HEK293T (cell line): ENCODE results near the gene PPIP5K1.

ENCODE experiments used
- CTCF ChIA-PET: fragments of 350-600 bp; formaldehyde crosslinking; extraction: SDS; loops from one replicate; lab custom pipeline; 2021; ENCODE audit warnings: antibody characterized with exemption, inconsistent platforms; lab: Yijun Ruan, JAX
- POLR2A ChIA-PET: fragments of 350-600 bp; formaldehyde crosslinking; extraction: SDS; loops from one replicate; lab custom pipeline; 2020; ENCODE audit warnings: antibody characterized with exemption, inconsistent platforms; lab: Yijun Ruan, JAX
- DNase-seq: peaks from one replicate; pipeline ENCODE4 v3.0.0; 2012; ENCODE audit warnings: mixed read lengths; ENCODE audit errors: extremely low spot score
- ARNT ChIP-seq: fragments of 450-650 bp; IDR thresholded peaks from 2 replicates; pipeline ENCODE4 v1.6.1; 2017; ENCODE audit warnings: mild to moderate bottlenecking
- BHLHE40 ChIP-seq: fragments of 450-650 bp; IDR thresholded peaks from 2 replicates; pipeline ENCODE4 v1.6.1; 2016; ENCODE audit warnings: mild to moderate bottlenecking, moderate library complexity, borderline replicate concordance
- CTBP1 ChIP-seq: fragments of 450-650 bp; IDR thresholded peaks from 2 replicates; pipeline ENCODE4 v1.6.1; 2016; ENCODE audit warnings: borderline replicate concordance
- ELF4 ChIP-seq: fragments of 450-650 bp; IDR thresholded peaks from 2 replicates; pipeline ENCODE4 v1.6.1; 2017; ENCODE audit warnings: antibody characterized with exemption
- FOXA1 ChIP-seq: fragments of 450-650 bp; IDR thresholded peaks from 2 replicates; pipeline ENCODE4 v1.6.1; 2016; ENCODE audit warnings: mild to moderate bottlenecking
- FOXK2 ChIP-seq: fragments of 450-650 bp; IDR thresholded peaks from 2 replicates; pipeline ENCODE4 v1.6.1; 2016; ENCODE audit warnings: mild to moderate bottlenecking
- FOXM1 ChIP-seq: fragments of 450-650 bp; IDR thresholded peaks from 2 replicates; pipeline ENCODE4 v1.6.1; 2017; ENCODE audit warnings: mild to moderate bottlenecking, borderline replicate concordance
- HDGF ChIP-seq: fragments of 450-650 bp; IDR thresholded peaks from 2 replicates; pipeline ENCODE4 v1.6.1; 2017; ENCODE audit warnings: antibody characterized with exemption, borderline replicate concordance
- L3MBTL2 ChIP-seq: fragments of 450-650 bp; conservative IDR thresholded peaks from 2 replicates; pipeline ENCODE4 v1.6.1; 2016; ENCODE audit warnings: mild to moderate bottlenecking
- LEF1 ChIP-seq: fragments of 450-650 bp; IDR thresholded peaks from 2 replicates; pipeline ENCODE4 v1.6.1; 2017; ENCODE audit warnings: mild to moderate bottlenecking, borderline replicate concordance
- NFRKB ChIP-seq: fragments of 450-650 bp; IDR thresholded peaks from 2 replicates; pipeline ENCODE4 v1.6.1; 2016; ENCODE audit warnings: mild to moderate bottlenecking, moderate library complexity
- PKNOX1 ChIP-seq: fragments of 450-650 bp; IDR thresholded peaks from 2 replicates; pipeline ENCODE4 v1.6.1; 2016
- SP1 ChIP-seq: fragments of 450-650 bp; IDR thresholded peaks from 2 replicates; pipeline ENCODE4 v1.6.1; 2017
- SUZ12 ChIP-seq: fragments of 450-650 bp; IDR thresholded peaks from 2 replicates; pipeline ENCODE4 v1.6.1; 2016; ENCODE audit warnings: mild to moderate bottlenecking
- TARDBP ChIP-seq: fragments of 450-650 bp; IDR thresholded peaks from 2 replicates; pipeline ENCODE4 v1.6.1; 2016
- ZNF384 ChIP-seq: fragments of 450-650 bp; IDR thresholded peaks from 2 replicates; pipeline ENCODE4 v1.6.1; 2016

Gene PPIP5K1

GRCh38 chr15:43493703-43494472 lies 96.1 kb downstream of the PPIP5K1 start:
- DNase-seq, result no peak
- ChIA-PET POLR2A (interaction anchor here (1.5 to 3.1 kb wide), 3 partner anchors 12 to 37 kb away, joined by 3 to 33 read pairs (median 5); no protein-coding TSS in a partner anchor), CTCF (interaction anchor here (1.8 kb wide), 2 partner anchors 17 to 20 kb away, joined by 6 to 7 read pairs; no protein-coding TSS in a partner anchor)
- TF ChIP-seq L3MBTL2 (no peak), PKNOX1 (no peak), SUZ12 (no peak), ELF4 (no peak), HDGF (no peak), BHLHE40 (no peak), CTBP1 (no peak), TARDBP (no peak), NFRKB (no peak), ARNT (no peak), LEF1 (no peak), FOXA1 (no peak), FOXK2 (no peak), FOXM1 (no peak), SP1 (no peak), ZNF384 (no peak)

- POLR2A ChIA-PET, result interaction anchor here (1.0 to 3.1 kb wide), 5 partner anchors 13 to 38 kb away, joined by 3 to 33 read pairs (median 4); partner anchors contain the start of gene MAP1A
Measured at GRCh38 chr15:43492673-43493601, 97.1 kb downstream of the PPIP5K1 start, which contains the start of gene TP53BP1. Gene TP53BP1, minus strand, starts transcription at chr15:43493156. Its CDS starts 113 bp downstream, at chr15:43493043.

GRCh38 chr15:43492266-43492665 lies 97.7 kb downstream of the PPIP5K1 start:
- DNase-seq, result no peak
- no peak for TF ChIP-seq FOXM1
- TF ChIP-seq L3MBTL2, result no peak
- TF ChIP-seq HDGF, result no peak
- no peak for TF ChIP-seq LEF1
- no peak for TF ChIP-seq FOXK2
- TF ChIP-seq SUZ12, result no peak
- no peak for TF ChIP-seq BHLHE40
- no peak for TF ChIP-seq ZNF384
- no peak for TF ChIP-seq FOXA1
- no peak for TF ChIP-seq NFRKB
- no peak for TF ChIP-seq ELF4
- no peak for TF ChIP-seq SP1
- no peak for TF ChIP-seq ARNT
- no peak for TF ChIP-seq CTBP1
- TF ChIP-seq PKNOX1, result no peak
- no peak for TF ChIP-seq TARDBP
- POLR2A ChIA-PET, result interaction anchor here (1.0 to 3.1 kb wide), 4 partner anchors 14 to 39 kb away, joined by 3 to 33 read pairs (median 4); partner anchors contain the start of gene MAP1A
- CTCF ChIA-PET, result interaction anchor here (1.8 kb wide), 1 partner anchor 22 kb away, joined by 6 read pairs; no protein-coding TSS in a partner anchor

More at GRCh38 chr15:43492673-43493601, 97.1 kb downstream of the PPIP5K1 start, which contains the start of gene TP53BP1:
- CTCF ChIA-PET, result interaction anchor here (1.8 kb wide), 2 partner anchors 18 to 21 kb away, joined by 6 to 7 read pairs; no protein-coding TSS in a partner anchor
- no peak for TF ChIP-seq ELF4
- TF ChIP-seq HDGF, result no peak
- no peak for TF ChIP-seq SUZ12
- no peak for TF ChIP-seq NFRKB
- no peak for TF ChIP-seq FOXK2
- TF ChIP-seq PKNOX1, result peak; percentile 99
- no peak for TF ChIP-seq ZNF384
- no peak for TF ChIP-seq FOXA1
- DNase-seq, result peak; percentile 85

- CTCF ChIA-PET, result interaction anchor here (0.6 kb wide), 1 partner anchor 21 kb away, joined by 3 read pairs; no protein-coding TSS in a partner anchor
- POLR2A ChIA-PET, result interaction anchor here (0.6 to 1.2 kb wide), 3 partner anchors 11 to 94 kb away, joined by 3 to 4 read pairs (median 3); no protein-coding TSS in a partner anchor
- DNase-seq, result no peak
- TF ChIP-seq HDGF (no peak), NFRKB (no peak), TARDBP (no peak)
Measured at GRCh38 chr15:43489191-43489590, 100.8 kb downstream of the PPIP5K1 start.

GRCh38 chr15:43488790-43489189 lies 101.2 kb downstream of the PPIP5K1 start:
- ChIA-PET POLR2A (interaction anchor here (0.6 to 1.2 kb wide), 3 partner anchors 12 to 94 kb away, joined by 3 to 4 read pairs (median 3); no protein-coding TSS in a partner anchor), CTCF (interaction anchor here (0.6 kb wide), 1 partner anchor 21 kb away, joined by 3 read pairs; no protein-coding TSS in a partner anchor)
- no peak for DNase-seq
- TF ChIP-seq SP1 (no peak), PKNOX1 (no peak), ZNF384 (no peak), TARDBP (no peak), ELF4 (no peak), CTBP1 (no peak), ARNT (no peak), NFRKB (no peak), LEF1 (no peak)
